GM12874 (cell line): ENCODE results near the gene LRP5.

Experiments used
- TF ChIP-seq, protein P1 (sequence below): IDR thresholded peaks from 2 replicates; pipeline ENCODE4 v1.5.1; 2011; ENCODE audit warnings: low read depth, mild to moderate bottlenecking, control low read depth, low read length, moderate library complexity; ENCODE audit not compliant: insufficient read depth

LRP5 gene

DNA sequence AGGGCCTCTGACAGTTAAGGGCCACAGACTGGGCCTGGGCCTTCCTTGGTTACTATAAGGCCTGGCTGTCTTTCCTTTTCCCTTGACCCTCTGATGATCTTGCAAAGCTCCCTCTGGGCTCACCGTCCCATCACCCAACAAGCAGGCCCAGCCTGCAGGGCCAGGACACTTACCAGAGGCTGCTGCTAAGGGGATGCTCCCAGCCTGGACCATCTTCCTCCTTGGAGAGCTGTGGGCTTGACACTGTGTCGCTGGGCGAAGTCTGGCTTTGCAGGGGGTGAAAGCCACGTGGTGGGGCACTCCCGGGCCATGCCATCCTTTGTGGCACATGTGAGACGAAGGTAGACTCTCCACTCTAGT is 44.5 kb upstream of the LRP5 start:
- TF ChIP-seq, protein P1, sequence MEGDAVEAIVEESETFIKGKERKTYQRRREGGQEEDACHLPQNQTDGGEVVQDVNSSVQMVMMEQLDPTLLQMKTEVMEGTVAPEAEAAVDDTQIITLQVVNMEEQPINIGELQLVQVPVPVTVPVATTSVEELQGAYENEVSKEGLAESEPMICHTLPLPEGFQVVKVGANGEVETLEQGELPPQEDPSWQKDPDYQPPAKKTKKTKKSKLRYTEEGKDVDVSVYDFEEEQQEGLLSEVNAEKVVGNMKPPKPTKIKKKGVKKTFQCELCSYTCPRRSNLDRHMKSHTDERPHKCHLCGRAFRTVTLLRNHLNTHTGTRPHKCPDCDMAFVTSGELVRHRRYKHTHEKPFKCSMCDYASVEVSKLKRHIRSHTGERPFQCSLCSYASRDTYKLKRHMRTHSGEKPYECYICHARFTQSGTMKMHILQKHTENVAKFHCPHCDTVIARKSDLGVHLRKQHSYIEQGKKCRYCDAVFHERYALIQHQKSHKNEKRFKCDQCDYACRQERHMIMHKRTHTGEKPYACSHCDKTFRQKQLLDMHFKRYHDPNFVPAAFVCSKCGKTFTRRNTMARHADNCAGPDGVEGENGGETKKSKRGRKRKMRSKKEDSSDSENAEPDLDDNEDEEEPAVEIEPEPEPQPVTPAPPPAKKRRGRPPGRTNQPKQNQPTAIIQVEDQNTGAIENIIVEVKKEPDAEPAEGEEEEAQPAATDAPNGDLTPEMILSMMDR, result no peak

DNA sequence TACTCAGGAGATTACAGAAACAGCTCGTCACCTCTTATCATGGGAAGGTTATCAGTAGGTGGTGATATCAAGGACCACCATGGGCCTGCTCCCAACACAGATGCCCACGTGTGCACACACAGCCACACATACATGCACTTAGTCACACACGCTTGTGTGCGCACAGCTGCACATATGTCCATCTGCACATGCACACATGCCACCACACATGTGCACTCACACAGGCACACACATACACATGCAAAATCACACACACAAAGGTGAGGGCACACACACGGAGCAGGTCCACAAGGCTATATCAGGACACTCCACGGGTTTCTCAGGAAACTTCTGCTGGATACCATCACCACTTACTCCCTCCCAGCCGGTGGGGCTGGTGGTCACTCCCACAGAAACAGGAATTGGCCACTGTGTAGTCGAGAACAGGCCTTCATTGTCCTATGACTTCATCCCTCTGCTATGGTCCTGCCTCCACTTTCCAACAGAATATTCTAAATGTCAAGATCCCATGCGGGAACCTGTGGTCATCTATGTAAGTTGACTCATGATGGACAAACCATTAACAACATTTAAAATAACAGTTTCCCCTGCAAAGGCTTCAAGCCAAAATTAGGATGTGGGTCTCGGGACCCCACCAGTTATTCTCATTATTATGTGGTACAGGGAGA is 42.8 kb upstream of the LRP5 start:
- TF ChIP-seq, protein P1, result no peak

DNA sequence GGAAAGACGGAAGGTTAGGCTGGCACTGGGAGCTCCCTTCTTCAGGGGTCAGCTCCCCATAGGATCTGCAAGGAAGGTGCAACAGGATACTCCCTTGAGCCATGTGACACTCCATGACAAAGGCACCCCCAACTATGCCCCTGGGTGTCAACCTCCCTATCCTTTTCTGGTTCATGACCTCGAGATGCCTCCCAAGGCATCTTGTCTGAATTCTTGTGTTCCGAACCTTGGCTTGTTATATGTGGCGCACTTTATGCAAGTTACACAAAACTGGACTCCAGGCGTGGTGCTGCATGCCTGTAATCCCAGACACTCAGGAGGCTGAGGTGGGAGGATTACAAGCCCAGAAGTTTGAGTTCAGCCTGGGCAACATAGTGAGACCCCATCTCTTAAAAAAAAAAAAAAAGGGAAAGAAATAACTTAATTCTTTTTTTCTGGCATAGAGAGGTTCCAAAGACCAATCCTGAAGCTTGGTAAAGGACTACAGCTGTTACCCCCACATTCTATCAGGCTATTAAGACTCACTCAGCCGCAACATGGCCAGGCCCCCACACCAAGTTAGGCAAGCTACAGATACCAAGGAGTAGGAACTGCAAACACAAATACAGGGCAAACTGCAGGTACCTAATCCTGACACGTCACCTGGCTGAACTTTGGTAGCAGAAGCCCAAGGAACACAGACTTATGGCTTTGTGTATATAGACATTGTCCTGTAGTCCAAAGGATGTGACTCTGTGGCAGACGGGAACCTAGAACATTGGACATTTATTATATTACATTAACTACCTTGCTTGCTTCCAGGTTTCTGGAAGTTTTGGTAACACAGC is 42.0 kb upstream of the LRP5 start:
- TF ChIP-seq, protein P1, result no peak

DNA sequence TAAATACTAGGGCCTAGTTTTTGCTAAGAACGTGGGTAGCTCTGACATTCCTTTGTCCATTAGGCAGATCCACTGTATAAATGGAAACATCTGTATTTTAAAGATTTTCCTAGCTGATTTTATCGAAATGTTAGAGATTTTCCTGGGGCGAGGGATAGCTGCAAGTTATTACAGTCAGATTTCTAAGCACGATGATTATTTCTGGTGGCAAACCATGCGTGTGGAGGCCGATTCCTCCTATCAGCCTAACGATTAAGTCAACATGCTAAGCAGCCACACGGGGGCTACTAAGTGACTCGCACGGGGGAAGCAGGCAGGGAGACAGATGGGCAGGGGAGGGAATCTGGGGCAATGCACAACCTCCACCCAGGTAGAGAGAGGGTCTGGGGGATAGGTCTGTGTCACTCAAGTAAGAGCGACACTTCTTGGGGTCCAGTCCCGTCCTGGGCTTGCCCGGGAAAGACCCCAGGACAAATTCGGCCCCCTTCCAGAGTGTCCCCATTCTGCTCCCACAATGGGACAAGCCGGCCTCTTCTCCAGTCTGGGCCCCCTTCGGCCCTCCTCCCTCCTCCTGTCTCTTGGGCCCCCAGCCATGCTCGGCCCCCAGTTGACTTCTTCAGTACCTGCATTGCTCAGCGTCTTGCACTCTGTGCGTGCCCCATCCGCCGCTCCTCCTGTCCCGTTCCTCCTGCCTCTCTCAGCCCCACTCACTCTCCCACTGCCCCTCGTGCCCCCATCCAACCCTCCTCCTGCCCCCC is 41.2 kb upstream of the LRP5 start:
- TF ChIP-seq, protein P1, result peak; percentile 58

DNA sequence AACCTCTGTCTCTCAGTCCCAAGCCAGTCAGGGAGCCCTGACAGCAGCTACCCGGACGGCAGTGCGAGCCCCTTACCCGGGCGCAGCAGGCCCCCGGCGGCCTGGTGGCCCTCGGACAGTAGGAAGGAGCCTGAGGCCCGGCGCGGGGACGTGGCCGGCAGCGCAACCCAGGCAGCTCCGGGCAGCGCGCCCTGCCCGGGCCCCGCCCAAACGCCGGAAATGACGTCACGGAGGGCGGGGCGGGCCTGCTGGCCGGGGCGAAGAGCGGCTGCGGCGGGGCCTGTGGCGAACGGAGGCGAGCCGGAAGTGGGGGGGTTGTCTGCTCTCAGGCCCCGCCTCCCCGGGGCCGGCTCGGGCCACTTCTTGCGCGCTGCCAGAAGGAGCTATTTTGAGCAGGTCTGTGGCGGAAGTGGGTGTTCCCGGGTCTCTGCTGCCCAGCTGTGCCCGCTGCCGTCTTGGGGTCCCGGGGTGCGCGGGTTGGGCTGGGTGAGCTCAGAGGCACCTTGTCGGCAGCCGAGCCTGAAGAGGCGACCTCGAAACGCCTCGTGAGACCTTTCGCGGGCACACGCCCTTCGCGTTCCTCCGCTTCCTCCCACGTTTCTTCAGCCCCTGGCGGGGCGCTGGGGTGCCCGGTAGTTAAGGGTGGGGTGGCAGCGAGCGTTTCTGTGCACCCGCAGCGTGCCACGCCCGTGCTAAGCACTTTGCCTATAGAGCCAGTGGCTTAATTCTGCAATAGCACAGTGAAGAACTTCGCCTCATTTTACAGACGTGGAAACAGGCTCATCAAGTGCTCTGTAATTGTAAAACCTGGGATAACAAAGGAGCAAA is 40.4 kb upstream of the LRP5 start, which contains the start of gene C11orf24:
Gene C11orf24, minus strand, starts transcription at position 193 of the 828 bp plus-strand sequence. CDS start 8,206 bp downstream, outside the sequence.
- TF ChIP-seq, protein P1, result no peak

DNA sequence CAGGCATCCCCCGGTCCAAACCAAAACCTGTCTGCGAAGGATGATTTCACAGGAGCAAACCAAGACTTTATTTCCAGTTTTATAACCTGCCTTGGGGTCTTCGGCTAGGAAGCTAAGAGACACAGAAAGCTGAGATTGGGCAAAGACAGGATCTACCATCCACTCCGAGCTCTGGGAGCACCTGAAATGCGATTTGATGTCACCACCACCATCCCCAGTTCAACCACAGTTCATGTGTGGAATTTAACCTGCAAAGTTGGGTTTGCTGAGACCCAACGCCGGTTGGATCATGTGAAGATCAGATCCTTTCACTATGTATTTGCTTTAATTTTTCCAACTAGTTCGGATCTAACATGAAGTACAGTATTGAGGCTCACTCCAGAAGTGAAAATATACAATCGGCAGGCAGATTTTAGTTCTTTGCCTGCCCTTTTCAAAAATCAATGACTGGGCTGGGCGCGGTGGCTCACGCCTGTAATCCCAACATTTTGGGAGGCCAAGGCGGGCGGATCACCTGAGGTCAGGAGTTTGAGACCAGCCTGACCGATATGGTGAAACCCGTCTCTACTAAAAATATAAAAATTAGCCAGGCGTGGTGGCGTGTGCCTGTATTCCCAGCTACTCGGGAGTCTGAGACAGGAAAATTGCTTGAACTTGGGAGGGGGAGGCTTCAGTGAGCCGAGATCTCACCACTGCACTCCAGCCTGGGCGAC is 39.2 kb upstream of the LRP5 start:
- TF ChIP-seq, protein P1, result no peak
